A673 (cell line): Measurements from ENCODE around the gene SIX6. TPM values are rescaled to one million over a fixed set of nuclear protein-coding genes. Genes with fewer than 3 reads are reported as not detected.

Experiments
- BruUV-seq: library from RNA; stranded (reverse); fragments of 400-500 nt; replicated peaks from 2 replicates; lab custom pipeline; 2021; lab: Mats Ljungman, UMichigan
- CTCF ChIA-PET: fragments of 300-600 bp; sonication (Branson Sonifier 250); formaldehyde crosslinking; loops from one replicate; lab custom pipeline; 2022; ENCODE audit warnings: antibody characterized with exemption; lab: Charles Lee
- POLR2A ChIA-PET: fragments of 300-600 bp; sonication (Branson Sonifier 250); formaldehyde crosslinking; loops from one replicate; lab custom pipeline; 2022; ENCODE audit warnings: antibody characterized with exemption; ENCODE audit not compliant: low non-redundant PET; lab: Charles Lee
- DNase-seq: peaks from one replicate; pipeline ENCODE4 v3.0.0-alpha.2; 2015; ENCODE audit warnings: low spot score
- H3K27ac ChIP-seq: fragments of 200-600 bp; sonication (generic); 2 replicates; pipeline ENCODE4 v1.5.1; 2016; ENCODE audit warnings: mixed run types, low read depth, mild to moderate bottlenecking, mixed read lengths, antibody characterized with exemption, low read length; ENCODE audit not compliant: poor library complexity, severe bottlenecking
- H3K27me3 ChIP-seq: fragments of 200-600 bp; sonication (generic); replicated peaks from 2 replicates; pipeline ENCODE4 v1.6.1; 2017; ENCODE audit warnings: mixed run types, low read depth, mild to moderate bottlenecking, mixed read lengths, antibody characterized with exemption, low read length; ENCODE audit not compliant: insufficient read depth, poor library complexity
- H3K36me3 ChIP-seq: fragments of 200-600 bp; sonication (generic); 2 replicates; pipeline ENCODE4 v1.6.1; 2016; ENCODE audit warnings: mixed run types, mild to moderate bottlenecking, mixed read lengths, antibody characterized with exemption, low read length; ENCODE audit not compliant: insufficient read depth, poor library complexity, severe bottlenecking
- H3K4me1 ChIP-seq: fragments of 200-600 bp; sonication (generic); 2 replicates; pipeline ENCODE4 v1.6.1; 2017; ENCODE audit warnings: mixed run types, mild to moderate bottlenecking, mixed read lengths, antibody characterized with exemption, low read length; ENCODE audit not compliant: insufficient read depth, poor library complexity, severe bottlenecking
- H3K4me3 ChIP-seq: fragments of 200-600 bp; sonication (generic); 2 replicates; pipeline ENCODE4 v1.5.1; 2016; ENCODE audit warnings: low read depth, mixed run types, mild to moderate bottlenecking, mixed read lengths, low read length; ENCODE audit not compliant: poor library complexity, severe bottlenecking
- H3K9me3 ChIP-seq: fragments of 200-600 bp; sonication (generic); 2 replicates; pipeline ENCODE4 v1.6.1; 2016; ENCODE audit warnings: mixed run types, low read depth, mild to moderate bottlenecking, mixed read lengths, antibody characterized with exemption, low read length; ENCODE audit not compliant: poor library complexity, severe bottlenecking
- CTCF ChIP-seq: fragments of 300-800, 200-600 bp; sonication (generic); conservative IDR thresholded peaks from 2 replicates; pipeline ENCODE4 v1.5.1; 2017; ENCODE audit warnings: low read depth, mild to moderate bottlenecking, antibody characterized with exemption, low read length, moderate library complexity, mixed read lengths
- EZH2 ChIP-seq: fragments of 200-600 bp; sonication (generic); IDR thresholded peaks from 2 replicates; pipeline ENCODE4 v1.6.1; 2017; ENCODE audit warnings: borderline replicate concordance, low read depth, mild to moderate bottlenecking, mixed read lengths, antibody characterized with exemption, low read length; ENCODE audit not compliant: poor library complexity, severe bottlenecking
- intact Hi-C: fragments of 100-400 bp; cut with micrococcal nuclease; formaldehyde crosslinking; loops from one replicate; pipeline ENCODE4 v1.10.0; 2022; ENCODE audit not compliant: unreplicated experiment
- total RNA-seq: library from RNA; stranded (reverse); gene quantifications from 2 replicates; pipeline ENCODE4 v1.2.3, GENCODE V29; 2021

SIX6 gene
- total RNA-seq, 1 experiment from 2014 or later: 0.13 TPM

- POLR2A ChIA-PET: no interaction called here
- TF ChIP-seq CTCF (peak; percentile 46; the same call in 1 of the 2 replicates), EZH2 (no peak)
These were observed 20.8 kb upstream of the SIX6 start for GRCh38 chr14:60488175-60488574.

GRCh38 chr14:60490270-60490669 lies 18.7 kb upstream of the SIX6 start:
- ChIA-PET POLR2A (no interaction called here), CTCF (no interaction called here)
- H3K9me3 ChIP-seq: no peaks in the 10 kb centered on the region
- intact Hi-C loops: no loop called here
- H3K4me1 ChIP-seq: no peaks in the 10 kb centered on the region
- H3K27me3 ChIP-seq: peaks cover 12% of the 10 kb centered on the region
- H3K4me3 ChIP-seq: no peak overlapping the region
- no peaks in the 10 kb centered on the region for H3K36me3 ChIP-seq
- no peak for TF ChIP-seq CTCF
- TF ChIP-seq EZH2: no peak
- DNase-seq: no peak
- no peak overlapping the region for H3K27ac ChIP-seq
- BruUV-seq: no TSS peak

More at GRCh38 chr14:60488175-60488574, 20.8 kb upstream of the SIX6 start:
- intact Hi-C loops: loop anchor here (1.0 to 5.0 kb wide), 2 partner anchors 138 to 221 kb away; no protein-coding TSS in a partner anchor
- no peaks in the 10 kb centered on the region for H3K9me3 ChIP-seq
- CTCF ChIA-PET: no interaction called here
- no peak overlapping the region for H3K27ac ChIP-seq
- no peaks in the 10 kb centered on the region for H3K4me1 ChIP-seq
- H3K27me3 ChIP-seq: peaks cover 24% of the 10 kb centered on the region
- no peaks in the 10 kb centered on the region for H3K36me3 ChIP-seq
- BruUV-seq: no TSS peak
- no peak overlapping the region for H3K4me3 ChIP-seq
- DNase-seq: peak; percentile 33

GRCh38 chr14:60495946-60496345 lies 13.0 kb upstream of the SIX6 start:
- no peak for DNase-seq
- Histone ChIP-seq H3K27me3 (no peaks in the 10 kb centered on the region), H3K27ac (no peak overlapping the region), H3K4me3 (no peak overlapping the region), H3K9me3 (no peaks in the 10 kb centered on the region), H3K36me3 (no peaks in the 10 kb centered on the region), H3K4me1 (no peaks in the 10 kb centered on the region)
- BruUV-seq: no TSS peak
- no peak for TF ChIP-seq EZH2
- no peak for TF ChIP-seq CTCF
- intact Hi-C loops: no loop called here
- CTCF ChIA-PET: no interaction called here
- POLR2A ChIA-PET: no interaction called here
